ENCODE measurements around the gene VWA1.
A peak's percentile ranks its signal among the peaks of the same experiment; 100 is the strongest.
"Not testable (repeated sequence)": the region's sequence is repeated elsewhere in the genome, so short reads cannot be mapped to it uniquely, and the experiment has no call there.

VWA1 gene

GRCh38 chr1:1459156-1459555 lies 23.7 kb downstream of the VWA1 start:
- not testable (repeated sequence) for DNase-seq (ENCODE audit: low spot score)

DNA sequence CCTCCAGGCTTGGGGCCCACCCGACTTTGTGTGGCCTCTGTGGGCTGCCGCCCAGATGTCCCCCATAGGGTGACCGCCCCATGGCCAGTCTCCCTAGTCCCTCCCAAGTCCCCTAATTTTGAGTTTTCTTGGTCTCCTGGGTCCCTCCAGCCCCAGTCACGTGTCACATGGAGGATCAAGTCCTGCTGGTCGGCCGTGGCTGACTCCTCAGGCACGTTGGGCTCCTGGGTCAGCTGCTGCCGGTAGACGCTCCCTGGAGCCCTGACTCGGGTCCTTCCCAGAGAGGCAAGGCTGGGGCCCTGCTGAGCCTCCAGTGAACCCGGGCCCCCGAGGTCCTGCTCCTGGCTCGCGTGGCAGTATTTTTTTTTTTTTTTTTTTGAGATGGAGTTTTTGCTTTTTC lies 24.2 kb downstream of the VWA1 start:
- DNase-seq (ENCODE audit: low spot score): not testable (repeated sequence)

DNA sequence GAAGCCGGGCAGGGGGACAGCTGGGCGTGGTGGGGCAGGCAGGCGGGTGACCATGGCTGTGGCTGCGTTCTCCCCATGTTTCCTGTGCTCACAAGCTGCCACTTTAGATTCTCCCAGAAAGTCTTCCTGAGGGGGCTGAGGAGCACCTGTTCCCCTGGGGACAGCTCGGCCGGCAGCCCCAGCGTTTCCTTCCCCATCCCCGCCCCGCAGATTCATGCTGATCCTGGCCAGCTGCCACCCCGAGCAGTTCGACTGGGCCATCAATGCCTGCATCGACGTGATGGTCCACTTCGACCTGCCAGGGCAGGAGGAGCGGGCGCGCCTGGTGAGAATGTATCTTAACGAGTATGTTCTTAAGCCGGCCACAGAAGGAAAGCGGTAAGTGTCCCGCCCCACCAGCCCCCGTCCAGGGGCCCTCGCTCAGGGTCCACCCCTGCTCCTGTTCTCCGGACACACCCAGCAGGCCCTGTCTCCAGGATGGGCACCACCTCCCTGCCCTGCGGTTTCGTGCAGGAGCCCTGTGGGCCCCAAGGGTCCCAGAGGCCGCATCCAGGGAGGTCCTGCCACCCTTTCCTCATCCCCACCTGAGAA lies 25.1 kb downstream of the VWA1 start:
- no peak for DNase-seq (ENCODE audit: low spot score)

GRCh38 chr1:1461721-1462317 lies 26.3 kb downstream of the VWA1 start:
- DNase-seq (ENCODE audit: low spot score): no peak

- peak; percentile 29 for DNase-seq (ENCODE audit: low spot score)
These were observed 27.0 kb downstream of the VWA1 start for GRCh38 chr1:1462318-1462966.

GRCh38 chr1:1463312-1463711 lies 27.8 kb downstream of the VWA1 start:
- DNase-seq (ENCODE audit: low spot score): no peak

DNA sequence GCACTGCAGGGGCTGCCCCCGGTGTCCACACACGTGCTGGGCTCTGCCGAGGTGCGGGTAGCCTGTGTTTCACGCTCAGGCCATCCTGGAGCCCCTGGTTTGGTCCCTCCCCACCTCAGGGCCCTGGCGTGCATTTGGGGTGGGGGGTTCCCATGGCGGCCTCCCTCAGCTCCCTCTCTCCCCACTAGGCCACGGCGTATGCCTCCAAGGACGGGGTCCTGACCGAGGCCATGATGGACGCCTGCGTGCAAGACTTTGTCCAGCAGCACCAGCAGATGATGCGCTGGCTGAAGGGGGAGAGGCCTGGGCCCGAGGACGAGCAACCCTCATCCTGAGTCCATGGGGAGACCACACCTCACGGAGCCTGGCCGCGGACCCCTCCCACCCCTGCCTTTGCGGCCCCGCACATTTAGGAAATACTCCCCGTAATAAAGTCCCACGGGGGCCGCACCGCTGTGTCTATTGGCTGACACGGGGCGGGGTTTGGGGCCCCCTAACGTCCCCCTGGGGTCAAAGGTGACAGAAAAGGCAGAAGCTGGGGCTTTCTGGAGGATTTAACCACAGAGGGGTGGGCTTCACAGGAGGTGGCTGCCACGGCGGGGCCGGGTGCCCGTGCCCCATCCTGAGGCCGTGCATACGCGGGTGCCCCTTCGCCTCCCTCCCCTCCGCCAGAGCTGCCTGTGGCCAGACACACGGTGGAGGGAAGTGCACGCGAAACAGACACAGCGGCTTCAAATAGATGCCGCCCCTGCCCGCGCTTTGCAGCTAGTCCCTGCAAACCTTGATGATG lies 32.9 kb downstream of the VWA1 start:
- DNase-seq (ENCODE audit: low spot score): not testable (repeated sequence)

GRCh38 chr1:1470626-1471388 lies 35.3 kb downstream of the VWA1 start:
- no peak for DNase-seq (ENCODE audit: low spot score)

- peak; percentile 94 for DNase-seq (ENCODE audit: low spot score)
These were observed 36.0 kb downstream of the VWA1 start, which contains the start of gene ATAD3B for GRCh38 chr1:1471389-1472052. TSS of gene ATAD3B (plus strand) at chr1:1471765. CDS start at chr1:1471885, 120 bp downstream.

GRCh38 chr1:1472053-1472876 lies 36.8 kb downstream of the VWA1 start:
- DNase-seq (ENCODE audit: low spot score): not testable (repeated sequence)

- not testable (repeated sequence) for DNase-seq (ENCODE audit: low spot score)
These were observed 40.5 kb downstream of the VWA1 start for GRCh38 chr1:1476011-1476410.

GRCh38 chr1:1477206-1477605 lies 41.7 kb downstream of the VWA1 start:
- no peak for DNase-seq (ENCODE audit: low spot score)

- DNase-seq (ENCODE audit: low spot score): no peak
These were observed 44.3 kb downstream of the VWA1 start for GRCh38 chr1:1479547-1480487.

GRCh38 chr1:1480488-1480867 lies 45.0 kb downstream of the VWA1 start:
- not testable (repeated sequence) for DNase-seq (ENCODE audit: low spot score)

DNA sequence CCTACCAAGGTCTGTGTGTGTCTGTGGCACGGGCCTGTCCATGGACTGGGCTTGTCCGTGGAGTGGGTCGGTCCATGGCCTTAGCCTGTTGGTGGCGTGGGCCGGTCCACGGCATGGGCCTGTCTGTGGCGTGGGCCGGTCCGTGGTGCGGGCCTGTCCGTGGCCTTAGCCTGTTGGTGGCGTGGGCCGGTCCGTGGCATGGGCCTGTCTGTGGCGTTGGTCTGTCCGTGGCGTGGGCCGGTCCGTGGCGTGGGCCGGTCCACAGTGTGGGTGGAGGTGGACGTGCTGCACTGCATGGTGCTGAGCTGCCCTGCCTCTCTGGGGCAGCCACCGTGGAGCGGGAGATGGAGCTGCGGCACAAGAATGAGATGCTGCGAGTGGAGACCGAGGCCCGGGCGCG lies 46.3 kb downstream of the VWA1 start:
- DNase-seq (ENCODE audit: low spot score): not testable (repeated sequence)

GRCh38 chr1:1482856-1483255 lies 47.4 kb downstream of the VWA1 start:
- no peak for DNase-seq (ENCODE audit: low spot score)

- DNase-seq (ENCODE audit: low spot score): no peak
These were observed 48.2 kb downstream of the VWA1 start for GRCh38 chr1:1483714-1484113.

- DNase-seq (ENCODE audit: low spot score): not testable (repeated sequence)
These were observed 49.7 kb downstream of the VWA1 start for GRCh38 chr1:1484976-1485750.

All from D341Med (cell line).